Heart left ventricle (tissue), 16 donors: ENCODE data around the gene FRMD8. TPM values are rescaled to one million over a fixed set of nuclear protein-coding genes. Genes with fewer than 3 reads are reported as not detected.

Experiments
- ATAC-seq, 4 donors: fragments of 200-7000 bp; cut with Tn5 transposase; one replicate each; pipeline ENCODE4 v1.9.1; 2020 to 2022; ENCODE audit warnings: moderate library complexity in 4 of 4, mild to moderate bottlenecking in 3 of 4, moderate number of reproducible peaks in 1 of 4
- DNase-seq, 5 donors: peaks; one replicate each; pipeline ENCODE4 v3.0.0-alpha.2; 2020
- H3K27ac ChIP-seq, 12 donors: fragments of 200-600 bp; sonication (generic) in 4 of 12; one replicate each; pipeline versions ENCODE4 v1.5.0 to v1.8.0; 2016 to 2022; ENCODE audit warnings: mild to moderate bottlenecking in 2 of 12
- H3K27me3 ChIP-seq, 9 donors: fragments of 200-600 bp; sonication (generic) in 2 of 9; one replicate each; pipeline versions ENCODE4 v1.5.1 to v1.8.0; 2016 to 2022; ENCODE audit warnings: mild to moderate bottlenecking in 3 of 9
- H3K36me3 ChIP-seq, 9 donors: fragments of 200-600 bp; sonication (generic) in 2 of 9; one replicate each; pipeline versions ENCODE4 v1.5.0 to v1.8.0; 2018 to 2022; ENCODE audit warnings: mild to moderate bottlenecking in 2 of 9
- H3K4me1 ChIP-seq, 12 donors: fragments of 200-600 bp; sonication (generic) in 4 of 12; one replicate each; pipeline versions ENCODE4 v1.5.0 to v1.8.0; 2016 to 2022; ENCODE audit warnings: mild to moderate bottlenecking in 3 of 12
- H3K4me3 ChIP-seq, 12 donors: fragments of 200-600 bp; sonication (generic) in 4 of 12; one replicate each; pipeline versions ENCODE4 v1.5.0 to v1.8.0; 2017 to 2022; ENCODE audit warnings: mild to moderate bottlenecking in 9 of 12, moderate library complexity in 4 of 12
- H3K9me3 ChIP-seq, 12 donors: fragments of 200-600 bp; sonication (generic) in 4 of 12; one replicate each; pipeline versions ENCODE4 v1.5.0 to v1.8.0; 2016 to 2022; ENCODE audit warnings: mild to moderate bottlenecking in 1 of 12
- POLR2A ChIP-seq, 2 donors: fragments of 450-650 bp; IDR thresholded peaks; one replicate each; pipeline ENCODE4 v1.6.1; 2017; ENCODE audit warnings: antibody characterized with exemption in 2 of 2, mild to moderate bottlenecking in 2 of 2, moderate library complexity in 2 of 2
- WGBS, 4 donors: extraction: QIAGEN DNeasy Blood & Tissue Kit in 2 of 4; methylation state at CpG; one replicate each; pipeline versions ENCODE4 v1.1.5 to v1.1.7; 2013 to 2018; 5-methylcytosine and 5-hydroxymethylcytosine counted together
- intact Hi-C, 10 donors: fragments of 100-400 bp; cut with DNase I; formaldehyde crosslinking; loops; one replicate each; pipeline versions ENCODE4 v1.11.1 to v1.14.2; 2022
- polyA plus RNA-seq, 2 donors: library from polyadenylated mRNA; stranded (reverse); fragments of 200-250 nt; gene quantifications; one replicate each; pipeline ENCODE4 v1.2.3, GENCODE V29; 2013
- total RNA-seq, 9 donors: library from RNA; depleted of rRNA in 2 of 9; stranded (reverse); fragments of >200 nt in 2 of 9; fragmentation: NEBNext Ultra II Directional in 3 of 9; extraction: Animal tissue kit (Norgen Biotek cat#: 25700) in 3 of 9; gene quantifications; one replicate each; pipeline versions ENCODE4 v1.1.0 to v1.2.4, GENCODE V29; 2016 to 2023
- TF ChIP-seq, protein P1 (sequence below), 12 donors: fragments of 200-600 bp; sonication (generic) in 4 of 12; IDR thresholded peaks; one replicate each; pipeline versions ENCODE4 v1.5.0 to v1.8.0; 2018 to 2022; ENCODE audit warnings: antibody characterized with exemption in 12 of 12, mild to moderate bottlenecking in 5 of 12
- donor health status: ischemic (EF 13 %, LVEDD 7.1; RV severe dilation, severe dysfunction).
- donor health status: healthy with polysubstance abuse.
- donor health status: DM: no; HTN: yes; CAD: no.
- donor health status: DM: no; HTN: no; CAD: no.
- donor health status: ischemic (EF 25% LVEDD 6.9; RV normal size, moderate dysfunction).
- donor health status: ischemic (EF 25% LVEDD 5.7; RV mildly dilated, moderate dysfunction).
- donor health status: healthy.
- donor health status: DM: yes; HTN: yes; CAD: no.
- donor health status: ischemic (EF 35%, LVEDD 5.7; RV mildly dilated, moderate dysfunction).
- donor health status: nonischemic (EF 11% LVEDD 7.7; RV severe dilation, severe dysfunction).
- donor health status: DM: yes; HTN: yes; CAD: no.
- donor health status: PGD.
- donor health status: ischemic (EF 29% LVEDD 5.4; RV normal size, mild dysfunction).
- donor health status: nonischemic (EF 23%, LVEDD 6.1; RV moderate dilation, normal function).

The FRMD8 gene
- total and polyA plus RNA-seq, 11 donors: 6.1 to 24.1 (median 11.3) TPM

DNA sequence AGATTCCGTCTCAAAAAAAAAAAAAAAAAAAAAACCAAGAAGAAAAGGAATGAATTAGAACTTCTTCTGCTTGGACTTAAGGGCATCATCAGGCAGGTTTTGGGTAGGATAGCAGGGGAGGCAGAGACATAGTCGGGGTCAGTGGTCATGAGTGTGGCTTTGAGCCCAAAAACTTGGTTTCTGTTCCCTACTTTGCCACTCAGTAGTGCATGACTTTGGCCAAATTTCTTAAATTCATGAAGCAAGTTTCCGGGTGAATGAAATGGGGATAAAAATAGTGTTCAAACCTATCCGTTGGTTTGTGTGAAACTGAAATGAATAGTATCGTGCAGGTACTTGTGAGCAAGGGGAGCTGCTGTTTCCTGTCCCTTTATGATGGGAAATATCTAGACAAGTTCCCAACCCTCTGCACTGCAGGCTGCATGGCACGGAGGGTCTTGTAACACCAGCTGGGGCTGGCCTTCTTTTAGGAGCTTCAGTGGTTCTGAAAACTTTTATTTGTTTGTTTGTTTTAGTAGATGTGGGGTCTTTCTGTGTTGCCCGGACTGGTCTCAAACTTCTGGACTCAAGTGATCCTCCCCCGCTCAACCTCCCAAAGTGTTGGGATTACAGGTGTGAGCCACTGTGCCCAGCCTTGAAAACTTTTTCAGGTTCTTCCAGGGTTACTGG is 54.5 kb downstream of the FRMD8 start:
- WGBS, 4 donors: 40 to 46% (median 45%) methylated on average over 8 of the region's 8 CpGs
- peak in 1 of 5 donors; percentile 8 for DNase-seq
- H3K4me1 ChIP-seq: peaks cover 0 to 97% (median 69%) of the 10 kb centered on the region in 12 donors
- TF ChIP-seq, protein P1, sequence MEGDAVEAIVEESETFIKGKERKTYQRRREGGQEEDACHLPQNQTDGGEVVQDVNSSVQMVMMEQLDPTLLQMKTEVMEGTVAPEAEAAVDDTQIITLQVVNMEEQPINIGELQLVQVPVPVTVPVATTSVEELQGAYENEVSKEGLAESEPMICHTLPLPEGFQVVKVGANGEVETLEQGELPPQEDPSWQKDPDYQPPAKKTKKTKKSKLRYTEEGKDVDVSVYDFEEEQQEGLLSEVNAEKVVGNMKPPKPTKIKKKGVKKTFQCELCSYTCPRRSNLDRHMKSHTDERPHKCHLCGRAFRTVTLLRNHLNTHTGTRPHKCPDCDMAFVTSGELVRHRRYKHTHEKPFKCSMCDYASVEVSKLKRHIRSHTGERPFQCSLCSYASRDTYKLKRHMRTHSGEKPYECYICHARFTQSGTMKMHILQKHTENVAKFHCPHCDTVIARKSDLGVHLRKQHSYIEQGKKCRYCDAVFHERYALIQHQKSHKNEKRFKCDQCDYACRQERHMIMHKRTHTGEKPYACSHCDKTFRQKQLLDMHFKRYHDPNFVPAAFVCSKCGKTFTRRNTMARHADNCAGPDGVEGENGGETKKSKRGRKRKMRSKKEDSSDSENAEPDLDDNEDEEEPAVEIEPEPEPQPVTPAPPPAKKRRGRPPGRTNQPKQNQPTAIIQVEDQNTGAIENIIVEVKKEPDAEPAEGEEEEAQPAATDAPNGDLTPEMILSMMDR (IDR thresholded peaks at IDR 0.05): no peak
- TF ChIP-seq POLR2A (IDR thresholded peaks at IDR 0.05): no peak
- no peak for ATAC-seq
- peak overlapping the region in 8 of 12 donors; percentile 3 to 80 (median 68) for H3K27ac ChIP-seq
- H3K27me3 ChIP-seq: no peaks in the 10 kb centered on the region
- H3K9me3 ChIP-seq: no peaks in the 10 kb centered on the region
- H3K36me3 ChIP-seq: peaks cover 10 to 100% (median 94%) of the 10 kb centered on the region in 9 donors
- intact Hi-C loops: no loop called here
- H3K4me3 ChIP-seq: peak overlapping the region in 3 of 12 donors; percentile 5 to 34 (median 25)

DNA sequence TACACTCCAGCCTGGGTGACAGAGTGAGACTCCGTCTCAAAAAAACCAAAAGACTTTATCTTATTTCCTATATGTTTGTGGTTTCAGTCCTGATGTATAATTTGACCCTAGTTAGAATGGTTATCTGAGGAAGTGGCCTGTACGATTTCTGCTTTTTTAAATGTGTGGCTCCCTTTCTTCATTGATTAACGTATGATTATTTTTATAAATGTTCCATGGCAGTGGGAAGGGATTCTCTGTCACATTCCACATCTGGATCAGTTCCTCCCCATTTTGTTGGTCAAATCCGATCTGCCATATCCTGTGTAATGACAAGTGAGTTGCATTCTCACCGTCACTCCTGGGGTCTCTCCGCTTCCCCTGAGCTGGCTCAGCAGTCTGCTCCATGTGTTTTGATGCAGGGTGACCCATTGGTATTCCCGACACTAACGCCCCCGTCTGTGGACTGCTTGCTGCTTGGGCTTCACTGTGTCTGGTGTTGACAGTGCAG is 56.5 kb downstream of the FRMD8 start:
- no peak for DNase-seq
- H3K27ac ChIP-seq: peak overlapping the region in 11 of 12 donors; percentile 48 to 80 (median 65)
- no peaks in the 10 kb centered on the region for H3K27me3 ChIP-seq
- ATAC-seq: no peak
- intact Hi-C loops: no loop called here
- peaks cover 0 to 81% (median 52%) of the 10 kb centered on the region in 12 donors for H3K4me1 ChIP-seq
- peak overlapping the region in 3 of 12 donors; percentile 7 to 34 (median 9) for H3K4me3 ChIP-seq
- 42 to 50% (median 45%) methylated on average over 9 of the region's 9 CpGs for WGBS, 4 donors
- no peaks in the 10 kb centered on the region for H3K9me3 ChIP-seq
- peaks cover 10 to 93% (median 84%) of the 10 kb centered on the region in 9 donors for H3K36me3 ChIP-seq
- no peak for TF ChIP-seq POLR2A (IDR thresholded peaks at IDR 0.05)

DNA sequence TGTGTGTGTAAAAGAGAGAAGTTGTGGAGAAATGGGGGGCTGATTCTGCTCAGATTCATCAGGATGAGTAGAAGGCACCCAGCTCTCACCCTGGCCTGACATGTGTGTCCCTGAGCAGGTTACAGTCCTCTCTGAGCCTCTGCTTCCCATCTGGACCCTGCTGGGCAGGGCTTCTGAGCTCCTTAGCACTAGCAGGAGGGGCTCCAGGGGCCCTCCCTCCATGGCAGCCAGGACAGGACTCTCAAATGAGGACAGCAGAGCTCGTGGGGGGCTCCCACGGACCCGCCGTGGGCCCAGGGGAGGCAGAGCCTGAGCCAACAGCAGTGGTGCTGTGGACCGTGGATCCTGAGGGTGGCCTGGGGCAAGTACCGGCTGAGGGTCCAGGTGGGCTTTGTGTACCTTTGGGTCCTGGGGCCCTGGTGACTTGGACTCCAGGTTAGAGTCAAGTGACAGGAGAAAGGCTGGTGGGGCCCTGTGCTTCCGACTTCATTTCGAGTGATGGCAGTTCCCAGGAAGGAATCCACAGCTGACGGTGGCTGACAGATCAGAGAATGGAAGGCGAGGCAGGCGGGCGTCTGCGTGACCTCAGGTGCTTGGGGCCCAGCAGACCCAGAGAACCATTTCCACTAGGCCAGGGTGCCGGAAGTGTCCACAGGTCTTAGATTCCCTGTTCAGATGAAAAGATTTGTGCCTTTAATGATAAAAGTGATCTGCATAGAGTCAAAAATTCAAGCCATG is 58.0 kb downstream of the FRMD8 start:
- H3K4me3 ChIP-seq: peak overlapping the region in 1 of 12 donors; percentile 2
- peak in 1 of 5 donors; percentile 72 for DNase-seq
- peak overlapping the region in 11 of 12 donors; percentile 19 to 80 (median 62) for H3K27ac ChIP-seq
- TF ChIP-seq, protein P1 (IDR thresholded peaks at IDR 0.05): no peak
- TF ChIP-seq POLR2A (IDR thresholded peaks at IDR 0.05): peak in 1 of 2 donors; percentile 4
- peaks cover 0 to 65% (median 40%) of the 10 kb centered on the region in 12 donors for H3K4me1 ChIP-seq
- H3K9me3 ChIP-seq: no peaks in the 10 kb centered on the region
- intact Hi-C loops: no loop called here
- H3K27me3 ChIP-seq: no peaks in the 10 kb centered on the region
- ATAC-seq: peak in 1 of 4 donors; percentile 0
- 60 to 79% (median 75%) methylated on average over 8 to 14 of the region's 14 CpGs for WGBS, 4 donors
- peaks cover 10 to 77% (median 68%) of the 10 kb centered on the region in 9 donors for H3K36me3 ChIP-seq

DNA sequence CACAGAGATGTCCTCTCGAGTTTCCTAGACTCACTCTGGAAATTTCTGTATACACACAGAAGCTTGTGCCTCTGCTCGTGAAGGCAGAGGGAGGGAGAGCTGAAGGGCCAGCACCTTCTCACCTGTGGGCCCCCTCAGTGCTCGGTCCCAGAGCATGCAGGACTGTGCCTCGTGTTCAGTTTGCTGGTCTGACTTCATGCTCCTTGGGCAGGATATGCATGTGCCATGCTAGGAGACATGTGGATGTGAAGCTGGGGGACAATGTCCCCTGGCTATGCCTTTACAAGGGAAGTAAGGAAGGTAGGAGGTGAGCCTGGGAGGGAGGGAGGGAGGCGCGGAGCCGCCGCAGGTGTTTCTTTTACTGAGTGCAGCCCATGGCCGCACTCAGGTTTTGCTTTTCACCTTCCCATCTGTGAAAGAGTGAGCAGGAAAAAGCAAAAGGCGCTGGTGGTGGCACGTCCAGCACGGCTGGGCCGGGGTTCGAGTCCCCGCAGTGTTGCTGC is 58.7 kb downstream of the FRMD8 start:
- Histone ChIP-seq H3K9me3 (no peaks in the 10 kb centered on the region), H3K4me3 (no peak overlapping the region), H3K27me3 (no peaks in the 10 kb centered on the region), H3K27ac (peak overlapping the region in 11 of 12 donors; percentile 19 to 80 (median 62)), H3K4me1 (peaks cover 0 to 59% (median 36%) of the 10 kb centered on the region in 12 donors), H3K36me3 (peaks cover 10 to 70% (median 62%) of the 10 kb centered on the region in 9 donors)
- DNase-seq (no peak), ATAC-seq (no peak)
- WGBS, 4 donors: 79 to 84% (median 81%) methylated on average over 15 of the region's 15 CpGs
- intact Hi-C loops: no loop called here
- no peak for TF ChIP-seq POLR2A (IDR thresholded peaks at IDR 0.05)
